ENCODE data around the gene P2RY12.

DNA sequence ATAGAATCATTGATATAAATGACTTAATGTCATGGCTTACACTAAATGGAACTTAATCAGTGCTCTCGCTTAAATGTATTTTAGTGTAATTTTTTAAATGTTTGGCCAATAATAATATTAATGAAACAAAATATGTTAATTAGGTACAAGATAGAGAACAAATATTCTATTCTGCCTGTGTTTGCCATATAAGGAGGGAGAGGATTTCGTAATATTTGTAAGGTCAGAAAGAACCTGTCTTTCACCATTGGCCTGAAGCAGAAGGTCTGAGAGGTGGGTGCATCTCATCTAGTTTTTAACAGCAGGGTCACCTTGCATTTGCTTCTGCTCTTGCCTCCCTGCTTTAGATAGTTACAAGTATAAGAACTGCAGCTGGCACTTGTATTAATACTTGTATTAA is 70.4 kb downstream of the P2RY12 start:
- TF ChIP-seq POLR2AphosphoS5 (IDR thresholded peaks at IDR 0.05) = no peak
- TF ChIP-seq, protein P1, sequence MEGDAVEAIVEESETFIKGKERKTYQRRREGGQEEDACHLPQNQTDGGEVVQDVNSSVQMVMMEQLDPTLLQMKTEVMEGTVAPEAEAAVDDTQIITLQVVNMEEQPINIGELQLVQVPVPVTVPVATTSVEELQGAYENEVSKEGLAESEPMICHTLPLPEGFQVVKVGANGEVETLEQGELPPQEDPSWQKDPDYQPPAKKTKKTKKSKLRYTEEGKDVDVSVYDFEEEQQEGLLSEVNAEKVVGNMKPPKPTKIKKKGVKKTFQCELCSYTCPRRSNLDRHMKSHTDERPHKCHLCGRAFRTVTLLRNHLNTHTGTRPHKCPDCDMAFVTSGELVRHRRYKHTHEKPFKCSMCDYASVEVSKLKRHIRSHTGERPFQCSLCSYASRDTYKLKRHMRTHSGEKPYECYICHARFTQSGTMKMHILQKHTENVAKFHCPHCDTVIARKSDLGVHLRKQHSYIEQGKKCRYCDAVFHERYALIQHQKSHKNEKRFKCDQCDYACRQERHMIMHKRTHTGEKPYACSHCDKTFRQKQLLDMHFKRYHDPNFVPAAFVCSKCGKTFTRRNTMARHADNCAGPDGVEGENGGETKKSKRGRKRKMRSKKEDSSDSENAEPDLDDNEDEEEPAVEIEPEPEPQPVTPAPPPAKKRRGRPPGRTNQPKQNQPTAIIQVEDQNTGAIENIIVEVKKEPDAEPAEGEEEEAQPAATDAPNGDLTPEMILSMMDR (IDR thresholded peaks at IDR 0.05) = no peak

Data from esophagus muscularis mucosa (tissue), 3 donors.